Astrocyte (in vitro differentiated cells and primary cell): ENCODE measurements around the gene GLB1L3. TPM values are rescaled to one million over a fixed set of nuclear protein-coding genes. Genes with fewer than 3 reads are reported as not detected.

Experiments
- DNase-seq: peaks from one replicate; pipeline ENCODE4 v3.0.0-alpha.2; 2010; ENCODE audit warnings: low read depth
- FAIRE-seq: peaks from 2 replicates; lab custom pipeline; 2011; peaks lifted over from hg19 to GRCh38; lab: Jason Lieb, UNC
- H2AFZ ChIP-seq: 2 replicates; pipeline ENCODE4 v1.6.0; 2012; ENCODE audit warnings: low read depth, low read length, inconsistent platforms
- H3K27ac ChIP-seq: 2 replicates; pipeline ENCODE4 v1.5.1; 2011; ENCODE audit warnings: low read depth, low read length, inconsistent platforms
- H3K27me3 ChIP-seq: 2 replicates; pipeline ENCODE4 v1.6.0; 2011; ENCODE audit warnings: low read length, inconsistent platforms; ENCODE audit not compliant: insufficient read depth
- H3K36me3 ChIP-seq: 2 replicates; pipeline ENCODE4 v1.5.1; 2011; ENCODE audit warnings: low read length, inconsistent platforms; ENCODE audit not compliant: insufficient read depth
- H3K4me1 ChIP-seq: 2 replicates; pipeline ENCODE4 v1.5.1; 2011; ENCODE audit warnings: low read length, inconsistent platforms; ENCODE audit not compliant: insufficient read depth
- H3K4me2 ChIP-seq: 2 replicates; pipeline ENCODE4 v1.6.0; 2012; ENCODE audit warnings: low read length, inconsistent platforms
- H3K4me3 ChIP-seq: 2 replicates; pipeline ENCODE4 v1.5.1; 2011; ENCODE audit warnings: low read depth, mild to moderate bottlenecking, low read length, inconsistent platforms; ENCODE audit not compliant: insufficient read depth
- H3K79me2 ChIP-seq: 2 replicates; pipeline ENCODE4 v1.6.0; 2012; ENCODE audit warnings: mild to moderate bottlenecking, low read length, inconsistent platforms; ENCODE audit not compliant: insufficient read depth
- H3K9ac ChIP-seq: 2 replicates; pipeline ENCODE4 v1.6.0; 2012; ENCODE audit warnings: mild to moderate bottlenecking, low read length, inconsistent platforms
- H3K9me3 ChIP-seq: 2 replicates; pipeline ENCODE4 v1.5.1; 2012; ENCODE audit warnings: low read depth, mild to moderate bottlenecking, low read length, inconsistent platforms; ENCODE audit not compliant: insufficient read depth
- H4K20me1 ChIP-seq: 2 replicates; pipeline ENCODE4 v1.6.0; 2012; ENCODE audit warnings: low read length, inconsistent platforms; ENCODE audit not compliant: insufficient read depth
- H3K27ac Mint-ChIP-seq: one replicate; pipeline ENCODE4 v1.8.0; 2021; ENCODE audit warnings: mild to moderate bottlenecking, mixed read lengths; ENCODE audit not compliant: unreplicated experiment
- H3K27me3 Mint-ChIP-seq: one replicate; pipeline ENCODE4 v1.8.0; 2021; ENCODE audit warnings: low read depth, mixed read lengths; ENCODE audit not compliant: unreplicated experiment
- H3K36me3 Mint-ChIP-seq: one replicate; pipeline ENCODE4 v1.8.0; 2021; ENCODE audit warnings: low read depth, mixed read lengths; ENCODE audit not compliant: unreplicated experiment
- H3K4me1 Mint-ChIP-seq: one replicate; pipeline ENCODE4 v1.8.0; 2021; ENCODE audit warnings: low read depth, mixed read lengths; ENCODE audit not compliant: unreplicated experiment
- H3K4me3 Mint-ChIP-seq: one replicate; pipeline ENCODE4 v1.8.0; 2021; ENCODE audit warnings: mild to moderate bottlenecking, moderate library complexity, mixed read lengths; ENCODE audit not compliant: unreplicated experiment
- H3K9me3 Mint-ChIP-seq: one replicate; pipeline ENCODE4 v1.8.0; 2021; ENCODE audit warnings: mild to moderate bottlenecking, mixed read lengths; ENCODE audit not compliant: unreplicated experiment
- CTCF ChIP-seq: IDR thresholded peaks from 2 replicates; pipeline ENCODE4 v1.5.1; 2011; ENCODE audit warnings: low read depth, mild to moderate bottlenecking, inconsistent platforms, low read length, moderate library complexity; ENCODE audit not compliant: insufficient read depth
- EZH2 ChIP-seq: IDR thresholded peaks from 2 replicates; pipeline ENCODE4 v1.6.1; 2012; ENCODE audit warnings: mild to moderate bottlenecking, low read length, inconsistent platforms; ENCODE audit not compliant: insufficient read depth
- total RNA-seq: library from RNA; stranded (reverse); gene quantifications from 2 replicates; pipeline ENCODE4 v1.2.1, GENCODE V29; 2021

The GLB1L3 gene
- total RNA-seq, 1 donor from 2014 or later: 0.20 TPM

- H3K36me3 ChIP-seq: peaks cover 11% of the 10 kb centered on the region
Measured at GRCh38 chr11:134248910-134249480, 27.2 kb upstream of the GLB1L3 start.

GRCh38 chr11:134250246-134250645, 25.9 kb upstream of the GLB1L3 start:
- H3K9me3 ChIP-seq: no peaks in the 10 kb centered on the region
- DNase-seq (no peak), FAIRE-seq (no peak)
- H4K20me1 ChIP-seq: peaks cover 7% of the 10 kb centered on the region
- Mint-ChIP-seq H3K36me3 (peaks cover 7% of the 10 kb centered on the region), H3K9me3 (no peaks in the 10 kb centered on the region), H3K27me3 (no peaks in the 10 kb centered on the region), H3K4me3 (no peak overlapping the region), H3K27ac (no peak overlapping the region), H3K4me1 (peaks cover 4% of the 10 kb centered on the region)
- no peak overlapping the region for H3K4me2 ChIP-seq
- H3K9ac ChIP-seq: no peak overlapping the region
- H3K27ac ChIP-seq: no peak overlapping the region
- peaks cover 10% of the 10 kb centered on the region for H3K4me1 ChIP-seq
- no peak for TF ChIP-seq CTCF
- TF ChIP-seq EZH2: no peak
- H3K79me2 ChIP-seq: peaks cover 16% of the 10 kb centered on the region
- no peaks in the 10 kb centered on the region for H3K27me3 ChIP-seq
- H3K4me3 ChIP-seq: no peak overlapping the region
- H2AFZ ChIP-seq: no peak overlapping the region
- H3K36me3 ChIP-seq: peaks cover 11% of the 10 kb centered on the region

More at GRCh38 chr11:134248910-134249480, 27.2 kb upstream of the GLB1L3 start:
- Histone ChIP-seq H4K20me1 (no peaks in the 10 kb centered on the region), H2AFZ (no peak overlapping the region), H3K4me1 (peaks cover 8% of the 10 kb centered on the region), H3K4me3 (no peak overlapping the region), H3K9me3 (no peaks in the 10 kb centered on the region), H3K79me2 (peaks cover 4% of the 10 kb centered on the region), H3K9ac (no peak overlapping the region), H3K27ac (no peak overlapping the region), H3K27me3 (no peaks in the 10 kb centered on the region), H3K4me2 (no peak overlapping the region)
- H3K4me1 Mint-ChIP-seq: peaks cover 4% of the 10 kb centered on the region
- no peaks in the 10 kb centered on the region for H3K9me3 Mint-ChIP-seq
- no peak for TF ChIP-seq EZH2
- TF ChIP-seq CTCF: no peak
- H3K27me3 Mint-ChIP-seq: no peaks in the 10 kb centered on the region
- FAIRE-seq (no peak), DNase-seq (no peak)
- no peak overlapping the region for H3K4me3 Mint-ChIP-seq
- no peak overlapping the region for H3K27ac Mint-ChIP-seq
- peaks cover 9% of the 10 kb centered on the region for H3K36me3 Mint-ChIP-seq

GRCh38 chr11:134250675-134251074, 25.5 kb upstream of the GLB1L3 start:
- TF ChIP-seq EZH2 (no peak), CTCF (no peak)
- peaks cover 11% of the 10 kb centered on the region for H4K20me1 ChIP-seq
- Mint-ChIP-seq H3K27me3 (no peaks in the 10 kb centered on the region), H3K4me3 (no peak overlapping the region), H3K4me1 (peaks cover 4% of the 10 kb centered on the region), H3K36me3 (peaks cover 7% of the 10 kb centered on the region), H3K9me3 (no peaks in the 10 kb centered on the region), H3K27ac (no peak overlapping the region)
- H3K4me2 ChIP-seq: no peak overlapping the region
- no peak overlapping the region for H2AFZ ChIP-seq
- H3K4me3 ChIP-seq: no peak overlapping the region
- no peak overlapping the region for H3K9ac ChIP-seq
- H3K4me1 ChIP-seq: peaks cover 10% of the 10 kb centered on the region
- no peaks in the 10 kb centered on the region for H3K9me3 ChIP-seq
- H3K27me3 ChIP-seq: no peaks in the 10 kb centered on the region
- DNase-seq (no peak), FAIRE-seq (no peak)
- no peak overlapping the region for H3K27ac ChIP-seq
- H3K79me2 ChIP-seq: peaks cover 19% of the 10 kb centered on the region
- peaks cover 11% of the 10 kb centered on the region for H3K36me3 ChIP-seq
